Endodermal cell (in vitro differentiated cells): Measurements from ENCODE around the gene SMC1B. TPM values are rescaled to one million over a fixed set of nuclear protein-coding genes. Genes with fewer than 3 reads are reported as not detected.

Source experiments
- DNase-seq: peaks from one replicate; pipeline ENCODE4 v3.0.0-alpha.2; 2017
- H3K27ac ChIP-seq: 2 replicates; pipeline ENCODE4 v1.5.1; 2013; ENCODE audit warnings: mild to moderate bottlenecking, low read depth, low read length, moderate library complexity
- H3K27me3 ChIP-seq: 2 replicates; pipeline ENCODE4 v1.6.1; 2013; ENCODE audit warnings: mild to moderate bottlenecking, low read length, moderate library complexity; ENCODE audit not compliant: insufficient read depth, control insufficient read depth, poor library complexity, severe bottlenecking
- H3K36me3 ChIP-seq: 2 replicates; pipeline ENCODE4 v1.7.0; 2013; ENCODE audit warnings: mild to moderate bottlenecking, low read length, moderate library complexity; ENCODE audit not compliant: control insufficient read depth, insufficient read depth
- H3K4me1 ChIP-seq: one replicate; pipeline ENCODE4 v1.7.0; 2013; ENCODE audit warnings: low read length; ENCODE audit not compliant: control insufficient read depth, insufficient read depth
- H3K4me3 ChIP-seq: 2 replicates; pipeline ENCODE4 v1.5.1; 2013; ENCODE audit warnings: mild to moderate bottlenecking, low read length, moderate library complexity
- H3K9ac ChIP-seq: 2 replicates; pipeline ENCODE4 v1.6.1; 2013; ENCODE audit warnings: mild to moderate bottlenecking, low read length, moderate library complexity; ENCODE audit not compliant: poor library complexity, severe bottlenecking; ENCODE audit errors: extremely low read depth
- H3K9me3 ChIP-seq: 2 replicates; pipeline ENCODE4 v1.6.1; 2013; ENCODE audit warnings: mild to moderate bottlenecking, low read length, moderate library complexity; ENCODE audit not compliant: control insufficient read depth
- H3K27ac Mint-ChIP-seq: 2 replicates; pipeline ENCODE4 v1.8.0; 2020; ENCODE audit warnings: mixed read lengths
- H3K27me3 Mint-ChIP-seq: 2 replicates; pipeline ENCODE4 v1.8.0; 2021; ENCODE audit warnings: mild to moderate bottlenecking, mixed read lengths; ENCODE audit not compliant: insufficient read depth
- H3K36me3 Mint-ChIP-seq: 2 replicates; pipeline ENCODE4 v1.8.0; 2020; ENCODE audit warnings: low read depth, mixed read lengths
- H3K4me1 Mint-ChIP-seq: 2 replicates; pipeline ENCODE4 v1.8.0; 2020; ENCODE audit warnings: mixed read lengths
- H3K4me3 Mint-ChIP-seq: 2 replicates; pipeline ENCODE4 v1.8.0; 2020; ENCODE audit warnings: mild to moderate bottlenecking, moderate library complexity, mixed read lengths
- H3K9me3 Mint-ChIP-seq: 2 replicates; pipeline ENCODE4 v1.8.0; 2020; ENCODE audit warnings: mild to moderate bottlenecking, mixed read lengths
- WGBS, 2 experiments: methylation state at CpG; one replicate each; pipeline versions ENCODE4 v1.1.5 to v1.1.7; 2013; ENCODE audit warnings: missing lambda C conversion rate in 2 of 2, mixed read lengths in 1 of 2; ENCODE audit not compliant: insufficient coverage in 1 of 2, insufficient read length in 1 of 2; 5-methylcytosine and 5-hydroxymethylcytosine counted together
- total RNA-seq, 2 donors: library from RNA; stranded (reverse); fragmentation: NEBNext Ultra II Directional in 1 of 2; extraction: Animal tissue kit (Norgen Biotek cat#: 25700) in 1 of 2; gene quantifications; 2 replicates in 1 of 2; 3 replicates in 1 of 2; pipeline ENCODE4 v1.2.1, GENCODE V29; 2021
- TF ChIP-seq, protein P1 (sequence below): fragments of 200-600 bp; sonication (generic); conservative IDR thresholded peaks from 2 replicates; pipeline ENCODE4 v1.5.0; 2021; ENCODE audit warnings: antibody characterized with exemption, mild to moderate bottlenecking

Gene SMC1B
- total RNA-seq, 2 donors from 2014 or later = 0.11 TPM; not detected in 1

DNA sequence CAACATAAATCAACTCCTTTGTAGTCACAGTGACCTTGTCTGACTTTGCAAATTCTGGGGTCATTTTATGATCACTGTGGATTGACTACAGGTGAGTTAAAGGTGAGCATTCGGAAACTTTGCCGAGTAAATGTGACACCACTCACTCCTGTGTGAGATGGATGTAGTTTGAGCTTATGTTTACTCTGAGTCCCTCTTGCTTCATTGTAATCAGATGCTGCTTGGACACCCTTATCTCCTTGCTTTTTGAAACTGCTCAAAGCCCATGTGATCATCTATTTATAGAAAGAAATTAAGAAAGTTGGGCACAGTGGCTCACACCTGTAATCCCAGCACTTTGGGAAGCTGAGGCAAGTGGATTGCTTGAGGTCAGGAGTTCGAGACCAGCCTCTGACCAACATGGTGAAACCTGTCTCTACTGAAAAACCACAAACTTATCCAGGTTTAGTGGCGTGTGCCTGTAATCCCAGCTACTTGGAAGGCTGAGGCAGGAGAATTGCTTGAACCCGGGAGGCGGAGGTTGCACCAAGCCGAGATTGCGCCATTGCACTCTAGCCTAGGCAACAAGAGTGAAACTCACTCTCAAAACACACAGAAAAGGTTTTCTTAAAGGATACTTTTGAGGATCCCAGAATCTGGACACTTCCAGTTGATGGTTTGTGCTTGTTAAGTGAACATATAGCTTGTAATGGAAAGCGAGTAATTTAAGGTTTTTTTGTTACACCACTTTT lies 96.4 kb downstream of the SMC1B start:
- TF ChIP-seq, protein P1, sequence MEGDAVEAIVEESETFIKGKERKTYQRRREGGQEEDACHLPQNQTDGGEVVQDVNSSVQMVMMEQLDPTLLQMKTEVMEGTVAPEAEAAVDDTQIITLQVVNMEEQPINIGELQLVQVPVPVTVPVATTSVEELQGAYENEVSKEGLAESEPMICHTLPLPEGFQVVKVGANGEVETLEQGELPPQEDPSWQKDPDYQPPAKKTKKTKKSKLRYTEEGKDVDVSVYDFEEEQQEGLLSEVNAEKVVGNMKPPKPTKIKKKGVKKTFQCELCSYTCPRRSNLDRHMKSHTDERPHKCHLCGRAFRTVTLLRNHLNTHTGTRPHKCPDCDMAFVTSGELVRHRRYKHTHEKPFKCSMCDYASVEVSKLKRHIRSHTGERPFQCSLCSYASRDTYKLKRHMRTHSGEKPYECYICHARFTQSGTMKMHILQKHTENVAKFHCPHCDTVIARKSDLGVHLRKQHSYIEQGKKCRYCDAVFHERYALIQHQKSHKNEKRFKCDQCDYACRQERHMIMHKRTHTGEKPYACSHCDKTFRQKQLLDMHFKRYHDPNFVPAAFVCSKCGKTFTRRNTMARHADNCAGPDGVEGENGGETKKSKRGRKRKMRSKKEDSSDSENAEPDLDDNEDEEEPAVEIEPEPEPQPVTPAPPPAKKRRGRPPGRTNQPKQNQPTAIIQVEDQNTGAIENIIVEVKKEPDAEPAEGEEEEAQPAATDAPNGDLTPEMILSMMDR = no peak
- Histone ChIP-seq H3K4me3 (no peak overlapping the region), H3K27me3 (no peaks in the 10 kb centered on the region), H3K9ac (no peak overlapping the region), H3K4me1 (peaks cover 22% of the 10 kb centered on the region), H3K9me3 (no peaks in the 10 kb centered on the region), H3K36me3 (peaks cover 40% of the 10 kb centered on the region), H3K27ac (no peak overlapping the region)
- Mint-ChIP-seq H3K27ac (no peak overlapping the region), H3K4me1 (peaks cover 54% of the 10 kb centered on the region), H3K4me3 (no peak overlapping the region), H3K27me3 (no peaks in the 10 kb centered on the region), H3K9me3 (no peaks in the 10 kb centered on the region), H3K36me3 (peaks cover 22% of the 10 kb centered on the region)
- 90 to 91% methylated on average over 4 to 9 of the region's 9 CpGs for WGBS, 2 experiments
- DNase-seq = no peak

DNA sequence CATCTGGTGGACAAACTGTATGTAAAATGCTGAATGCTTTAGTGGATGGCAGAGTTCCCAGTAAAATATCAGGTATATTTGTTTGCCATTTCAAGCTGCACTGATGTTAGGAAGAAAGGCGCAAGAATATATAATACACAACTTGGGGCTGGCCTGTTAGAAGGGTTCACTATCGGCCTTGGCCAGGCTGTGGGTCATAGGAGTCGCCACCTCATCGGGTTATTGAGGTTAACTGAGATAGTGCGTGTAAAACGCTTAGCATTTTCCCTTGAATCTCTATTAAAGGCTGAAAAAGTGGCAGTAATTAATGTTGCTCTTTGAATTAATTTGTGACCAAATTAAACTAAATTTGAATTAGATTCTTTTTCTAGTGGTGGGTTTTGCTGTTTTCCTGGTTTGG lies 98.6 kb downstream of the SMC1B start:
- H3K27ac Mint-ChIP-seq = no peak overlapping the region
- peak overlapping the region; percentile 43 for H3K4me3 Mint-ChIP-seq

DNA sequence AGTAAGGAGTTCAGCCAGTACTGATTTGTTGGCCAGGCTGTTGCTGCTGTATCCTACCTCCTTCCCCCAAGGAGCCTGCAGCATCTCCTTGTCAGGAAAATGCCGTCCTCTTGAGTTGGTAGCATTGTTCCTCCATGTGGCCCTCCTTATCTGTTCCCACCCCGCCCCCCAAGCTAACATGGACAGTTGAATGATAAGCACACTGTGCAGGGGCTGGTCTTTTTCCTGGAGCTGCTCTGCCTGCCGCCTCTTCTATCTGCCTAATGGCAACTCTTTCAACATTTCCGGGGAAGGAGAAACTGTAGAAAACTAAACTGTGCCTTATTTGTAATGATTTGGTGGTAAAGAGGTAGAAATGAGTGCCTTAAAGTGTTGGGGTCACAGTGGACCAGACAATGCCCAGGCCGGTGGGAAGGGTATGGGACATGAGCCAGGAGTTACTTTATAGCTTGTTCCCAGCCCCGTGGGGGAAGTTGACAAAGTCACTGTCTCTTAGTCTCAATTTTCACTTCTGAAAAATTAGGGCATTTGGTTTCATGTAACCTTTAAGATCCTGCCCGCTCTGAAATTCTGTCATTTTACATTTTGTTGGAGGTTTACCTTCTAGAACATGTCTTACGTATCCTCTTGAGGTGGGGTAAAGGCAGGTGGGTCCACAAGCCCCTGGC lies 99.2 kb downstream of the SMC1B start:
- no peak overlapping the region for H3K27ac ChIP-seq
- TF ChIP-seq, protein P1 = no peak
- peaks cover 34% of the 10 kb centered on the region for H3K36me3 ChIP-seq
- Mint-ChIP-seq H3K27ac (peak overlapping the region; percentile 64), H3K27me3 (peaks cover 3% of the 10 kb centered on the region), H3K9me3 (no peaks in the 10 kb centered on the region), H3K4me3 (peak overlapping the region; percentile 43), H3K4me1 (peaks cover 63% of the 10 kb centered on the region), H3K36me3 (peaks cover 23% of the 10 kb centered on the region)
- peak overlapping the region; percentile 59 for H3K4me3 ChIP-seq
- peak overlapping the region; percentile 57 for H3K9ac ChIP-seq
- WGBS, 2 experiments = 77 to 97% methylated on average over 6 to 8 of the region's 8 CpGs
- peaks cover 20% of the 10 kb centered on the region for H3K4me1 ChIP-seq
- no peak for DNase-seq
- no peaks in the 10 kb centered on the region for H3K27me3 ChIP-seq
- no peaks in the 10 kb centered on the region for H3K9me3 ChIP-seq

More for the DNA sequence above, 98.6 kb downstream of the SMC1B start:
- TF ChIP-seq, protein P1 = no peak
- Histone ChIP-seq H3K4me3 (peak overlapping the region; percentile 59), H3K27ac (no peak overlapping the region), H3K4me1 (peaks cover 24% of the 10 kb centered on the region), H3K9ac (no peak overlapping the region), H3K27me3 (no peaks in the 10 kb centered on the region), H3K36me3 (peaks cover 34% of the 10 kb centered on the region), H3K9me3 (no peaks in the 10 kb centered on the region)
- peaks cover 23% of the 10 kb centered on the region for H3K36me3 Mint-ChIP-seq
- peaks cover 67% of the 10 kb centered on the region for H3K4me1 Mint-ChIP-seq
- H3K9me3 Mint-ChIP-seq = no peaks in the 10 kb centered on the region
- no peak for DNase-seq
- WGBS, 2 experiments = 90 to 92% methylated on average over 5 to 6 of the region's 6 CpGs
- H3K27me3 Mint-ChIP-seq = peaks cover 3% of the 10 kb centered on the region
